HG02642 (cell line): ENCODE measurements around the gene ZBTB7C.

Experiments used
- ATAC-seq: cut with Tn5 transposase; IDR thresholded peaks from one replicate; pipeline ENCODE4 v1.9.1; 2021; ENCODE audit warnings: mild to moderate bottlenecking; ENCODE audit not compliant: unreplicated experiment, poor library complexity

ZBTB7C gene

GRCh38 chr18:48021273-48021914 lies 387.8 kb downstream of the ZBTB7C start:
- ATAC-seq = no peak

DNA sequence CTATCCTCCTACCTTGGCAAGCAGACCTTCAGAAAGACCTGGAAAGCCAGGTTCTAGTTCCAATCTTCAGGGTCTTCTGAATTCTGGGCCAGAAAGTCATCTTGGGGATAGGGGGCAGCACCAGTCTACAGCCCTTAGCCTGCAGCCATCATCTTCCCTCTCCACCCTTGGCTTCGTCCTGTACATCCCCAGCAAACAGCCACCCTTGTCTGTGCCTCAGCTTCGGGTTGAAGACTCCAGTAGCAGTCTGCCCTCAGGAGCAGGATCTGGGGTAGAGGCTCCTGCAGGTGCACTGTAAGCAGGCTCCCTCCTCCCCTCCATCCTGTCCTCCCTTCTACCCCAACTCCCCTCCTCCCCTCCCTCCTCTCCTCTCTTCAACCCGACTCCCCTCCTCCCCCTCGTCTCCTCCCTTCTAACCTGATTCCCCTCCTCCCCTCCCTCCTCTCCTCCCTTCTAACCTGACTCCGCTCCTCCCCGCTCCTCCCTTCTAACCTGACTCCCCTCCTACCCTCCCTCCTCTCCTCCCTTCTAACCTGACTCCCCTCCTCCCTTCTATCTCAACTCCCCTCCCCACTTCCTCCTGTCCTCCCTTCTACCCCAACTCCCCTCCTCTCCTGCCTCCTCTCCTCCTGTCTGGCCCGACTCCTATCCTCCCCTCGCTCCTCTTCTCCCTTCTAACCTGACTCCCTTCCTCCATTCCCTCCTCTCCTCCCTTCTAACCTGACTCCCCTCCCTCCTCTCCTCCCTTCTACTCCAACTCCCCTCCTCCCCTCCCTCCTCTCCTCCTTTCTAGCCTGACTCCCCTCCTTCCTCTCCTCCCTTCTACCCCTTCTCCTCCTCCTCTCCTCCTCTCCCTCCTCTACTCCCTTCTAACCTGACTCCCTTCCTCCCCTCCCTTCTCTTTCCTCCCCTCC lies 388.6 kb downstream of the ZBTB7C start:
- ATAC-seq = no peak

DNA sequence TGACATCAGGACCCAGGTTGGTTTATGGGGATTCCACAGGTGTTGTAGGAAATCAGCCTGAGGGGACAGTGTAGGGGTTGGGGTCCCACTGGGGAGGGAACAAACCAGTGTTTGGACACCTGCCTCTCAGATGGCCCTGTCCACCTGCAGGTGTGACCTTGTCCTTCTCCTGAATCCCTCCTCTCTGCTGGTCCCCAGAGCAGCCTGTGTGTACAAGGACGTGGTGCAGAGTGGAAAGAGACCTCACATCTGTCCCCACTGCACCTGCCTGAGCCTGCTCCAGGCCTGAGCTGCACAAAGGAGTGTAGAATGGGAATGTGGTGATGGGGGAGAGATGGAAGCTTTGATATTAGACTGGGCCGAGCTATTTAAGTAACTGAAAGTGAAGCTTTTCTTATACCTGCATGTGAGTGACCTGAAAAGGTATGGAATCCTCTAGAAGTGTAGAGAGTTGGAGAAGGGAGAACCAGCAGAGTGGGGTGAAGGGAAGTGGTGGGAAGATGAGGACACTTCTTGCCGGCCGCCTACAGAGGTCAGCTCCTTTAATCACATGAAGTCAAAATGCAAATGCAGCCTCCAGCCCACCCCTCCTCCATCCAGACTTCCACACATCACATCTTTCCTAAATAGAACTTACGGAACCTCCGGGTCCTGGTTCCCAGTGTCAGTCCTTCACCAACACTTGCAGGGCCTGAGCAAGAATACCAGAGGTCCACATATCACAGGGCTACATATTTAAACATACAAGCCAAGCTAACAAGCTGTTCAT lies 389.4 kb downstream of the ZBTB7C start:
- no peak for ATAC-seq

DNA sequence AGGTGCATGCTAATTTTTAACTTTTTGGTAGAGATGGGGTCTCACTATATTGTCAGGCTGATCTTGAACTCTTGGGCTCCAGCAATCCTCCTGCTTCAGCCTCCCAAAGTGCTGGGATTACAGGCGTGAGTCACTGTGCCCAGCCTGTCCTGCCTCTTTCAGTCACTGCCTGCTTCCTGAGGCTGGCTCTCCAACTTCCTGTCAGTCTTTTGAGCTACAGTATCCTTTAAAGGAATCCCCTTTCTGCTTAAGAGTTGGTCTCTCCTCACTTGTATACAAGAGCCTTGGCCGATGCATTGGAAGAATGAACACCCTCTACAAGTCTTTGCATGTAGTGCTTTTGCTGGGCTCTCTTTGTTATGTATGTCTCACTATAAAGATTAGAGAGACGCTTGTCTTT lies 390.3 kb downstream of the ZBTB7C start:
- ATAC-seq = no peak

- no peak for ATAC-seq
Observed at GRCh38 chr18:48017635-48018034, 391.5 kb downstream of the ZBTB7C start.

DNA sequence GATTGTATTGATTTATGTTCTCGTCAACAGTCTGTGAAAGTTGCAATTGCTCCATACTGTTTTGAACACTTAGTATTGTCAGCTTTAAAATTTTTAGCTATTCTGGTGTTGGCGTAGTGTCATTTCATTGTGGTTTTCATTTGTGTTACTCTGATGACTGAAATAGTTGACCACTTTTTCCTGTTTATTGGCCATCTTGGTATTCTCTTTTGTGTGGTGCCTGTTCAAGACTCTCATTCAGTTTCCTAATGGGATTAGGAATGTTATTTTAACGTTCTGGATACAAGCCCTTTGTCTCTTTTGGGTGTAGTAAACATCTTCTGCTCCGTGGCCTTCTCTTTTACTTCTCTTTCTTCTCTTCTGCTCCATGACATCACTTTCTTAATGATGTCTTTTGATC lies 396.0 kb downstream of the ZBTB7C start:
- no peak for ATAC-seq

DNA sequence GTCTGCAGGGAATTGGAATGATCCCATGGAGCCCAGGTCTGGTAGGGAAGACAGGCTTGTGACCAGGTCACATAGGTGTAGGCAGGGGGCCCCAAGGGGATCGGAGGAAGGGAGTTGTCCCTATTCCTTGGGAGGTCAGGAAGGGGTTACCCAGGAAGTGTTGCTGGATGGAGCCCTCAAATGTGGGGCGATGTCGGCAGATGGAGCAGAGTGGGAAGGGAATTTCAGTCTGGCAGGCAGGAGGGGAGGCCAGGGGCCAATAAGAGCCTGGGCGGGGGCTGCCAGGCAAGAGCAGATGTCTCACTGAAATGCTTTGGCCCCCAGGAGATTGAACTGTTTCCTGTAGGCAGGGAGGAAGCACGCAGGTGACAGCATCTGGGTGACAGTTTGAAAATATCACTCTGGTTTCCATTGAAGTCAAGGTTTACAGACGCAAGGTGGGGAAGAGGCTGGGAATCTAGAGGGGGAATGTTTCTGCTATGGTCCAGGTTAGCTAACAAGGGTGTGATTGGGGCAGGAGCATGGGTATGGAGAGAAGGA lies 397.2 kb downstream of the ZBTB7C start:
- no peak for ATAC-seq

DNA sequence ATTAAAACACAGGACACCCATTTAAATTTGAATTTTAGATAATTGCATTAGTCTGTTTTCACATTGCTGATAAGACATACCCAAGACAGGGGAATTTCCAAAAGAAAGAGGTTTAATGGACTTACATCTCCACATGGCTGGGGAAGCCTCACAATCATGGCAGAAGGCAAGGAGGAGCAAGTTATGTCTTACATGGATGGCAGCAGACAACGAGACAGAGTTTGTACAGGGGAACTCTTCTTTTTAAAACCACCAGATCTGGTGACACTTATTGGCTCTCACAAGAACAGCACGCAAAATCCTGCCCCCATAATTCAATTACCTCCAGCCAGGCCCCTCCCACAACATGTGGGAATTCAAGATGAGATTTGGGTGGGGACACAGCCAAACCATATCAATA lies 398.9 kb downstream of the ZBTB7C start:
- no peak for ATAC-seq

- no peak for ATAC-seq
Observed at GRCh38 chr18:48009116-48009745, 400.0 kb downstream of the ZBTB7C start.

- peak; percentile 74 for ATAC-seq
Observed at GRCh38 chr18:48007955-48008701, 401.1 kb downstream of the ZBTB7C start.

- ATAC-seq = no peak
Observed at GRCh38 chr18:48007381-48007780, 401.8 kb downstream of the ZBTB7C start.

GRCh38 chr18:48006415-48007175 lies 402.6 kb downstream of the ZBTB7C start:
- no peak for ATAC-seq

- no peak for ATAC-seq
Observed at GRCh38 chr18:48004577-48004976, 404.6 kb downstream of the ZBTB7C start.

- ATAC-seq = no peak
Observed at GRCh38 chr18:48003426-48004349, 405.5 kb downstream of the ZBTB7C start.

GRCh38 chr18:48002933-48003365 lies 406.2 kb downstream of the ZBTB7C start:
- ATAC-seq = no peak

DNA sequence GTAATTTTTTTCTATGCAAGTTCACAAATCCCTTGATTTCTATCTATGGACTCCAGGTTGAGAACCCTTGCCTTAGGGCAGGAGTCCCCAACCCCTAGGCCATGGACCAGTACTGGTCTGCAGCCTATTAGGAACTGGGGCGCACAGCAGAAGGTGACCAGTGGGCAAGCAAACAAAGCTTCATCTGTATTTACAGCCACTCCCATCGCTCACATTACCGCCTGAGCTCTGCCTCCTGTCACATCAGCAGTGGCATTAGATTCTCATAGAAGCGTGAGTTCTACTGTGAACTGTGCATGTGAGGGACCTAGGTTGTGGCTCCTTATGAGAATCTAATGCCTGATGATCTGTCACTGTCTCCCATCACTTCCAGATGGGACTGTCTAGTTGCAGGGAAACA lies 408.5 kb downstream of the ZBTB7C start:
- ATAC-seq = no peak

DNA sequence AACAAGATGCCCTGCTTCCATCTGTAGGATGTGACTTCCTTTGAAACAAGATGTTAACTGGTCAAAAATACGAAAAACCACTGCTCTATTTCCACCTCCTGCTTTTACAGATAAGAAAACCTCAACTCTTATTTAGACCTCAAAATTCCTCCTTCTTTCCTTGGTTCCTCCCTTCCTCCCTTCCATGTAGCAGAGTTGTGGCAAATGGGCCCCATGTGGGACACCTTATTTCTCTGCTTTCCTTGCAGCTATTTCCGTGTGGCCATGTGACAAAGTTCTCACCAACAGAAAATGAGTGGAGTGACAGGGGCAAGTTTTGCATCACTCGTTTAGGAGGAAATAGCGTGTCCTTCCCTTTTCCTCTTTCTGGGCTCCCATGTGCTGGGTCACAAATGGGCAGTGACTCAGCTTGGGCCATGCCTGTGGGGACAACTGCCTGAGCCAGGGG lies 409.4 kb downstream of the ZBTB7C start:
- ATAC-seq = no peak

DNA sequence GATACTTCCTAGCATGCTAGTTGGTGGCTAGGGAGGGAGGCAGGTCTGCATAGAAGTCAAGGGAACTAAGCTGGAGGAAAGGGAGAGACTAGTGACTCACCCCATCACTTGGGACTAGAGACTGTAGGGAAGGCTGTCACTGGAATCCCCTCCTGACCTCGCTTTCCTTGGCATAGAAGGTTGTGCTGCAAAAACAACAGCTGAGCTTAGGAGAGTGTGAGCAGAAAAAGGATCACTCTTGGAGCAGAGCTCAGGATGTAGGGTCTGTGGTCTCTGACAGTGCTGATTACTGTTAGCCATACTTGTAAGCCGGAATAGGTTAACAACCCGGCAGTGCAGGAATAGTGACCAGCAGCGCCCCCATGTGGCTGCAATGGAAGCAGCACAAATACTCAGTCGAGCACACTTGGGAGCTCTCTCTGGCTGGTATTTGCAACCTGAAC lies 411.8 kb downstream of the ZBTB7C start:
- ATAC-seq = no peak
